Loucy (cell line): ENCODE results near the gene SERINC3.
A peak's percentile ranks its signal among the peaks of the same experiment; 100 is the strongest.

Experiments
- H2AFZ ChIP-seq: fragments of 200-600 bp; sonication (generic); 2 replicates; pipeline ENCODE4 v1.6.0; 2016; ENCODE audit warnings: antibody characterized with exemption, mild to moderate bottlenecking, low read length, moderate library complexity
- H3F3A ChIP-seq: fragments of 200-600 bp; 2 replicates; pipeline ENCODE4 v1.6.0; 2016; ENCODE audit warnings: antibody characterized with exemption, low read depth, mild to moderate bottlenecking
- H3K27me3 ChIP-seq: fragments of 200-600 bp; sonication (generic); 2 replicates; pipeline ENCODE4 v1.6.1; 2014; ENCODE audit warnings: low read length, mild to moderate bottlenecking; ENCODE audit not compliant: insufficient read depth, poor library complexity, severe bottlenecking
- H3K36me3 ChIP-seq: fragments of 200-600 bp; sonication (generic); 2 replicates; pipeline ENCODE4 v1.6.1; 2016; ENCODE audit warnings: low read length; ENCODE audit not compliant: insufficient read depth
- H3K4me1 ChIP-seq: fragments of 200-600 bp; sonication (generic); 2 replicates; pipeline ENCODE4 v1.5.1; 2014; ENCODE audit warnings: low read length, mild to moderate bottlenecking; ENCODE audit not compliant: insufficient read depth, poor library complexity, severe bottlenecking
- H3K4me2 ChIP-seq: fragments of 200-600 bp; sonication (generic); 2 replicates; pipeline ENCODE4 v1.6.0; 2014; ENCODE audit warnings: antibody characterized with exemption, low read length, low read depth, mild to moderate bottlenecking; ENCODE audit not compliant: poor library complexity, severe bottlenecking
- H3K4me3 ChIP-seq: fragments of 200-600 bp; sonication (generic); 2 replicates; pipeline ENCODE4 v1.5.1; 2014; ENCODE audit warnings: low read length, mild to moderate bottlenecking, mixed read lengths; ENCODE audit not compliant: poor library complexity, severe bottlenecking
- H3K79me2 ChIP-seq: fragments of 200-600 bp; sonication (generic); 2 replicates; pipeline ENCODE4 v1.6.1; 2014; ENCODE audit warnings: low read length; ENCODE audit not compliant: insufficient read depth
- H3K9ac ChIP-seq: fragments of 200-600 bp; sonication (generic); 2 replicates; pipeline ENCODE4 v1.6.0; 2014; ENCODE audit warnings: mild to moderate bottlenecking, low read depth, low read length, moderate library complexity; ENCODE audit not compliant: poor library complexity, severe bottlenecking
- H3K9me2 ChIP-seq: fragments of 200-600 bp; sonication (generic); replicated peaks from 2 replicates; pipeline ENCODE4 v1.6.1; 2016; ENCODE audit warnings: low read depth, low read length, mixed read lengths
- H3K9me3 ChIP-seq: fragments of 200-600 bp; sonication (generic); 2 replicates; pipeline ENCODE4 v1.6.1; 2014; ENCODE audit warnings: mild to moderate bottlenecking, antibody characterized with exemption, low read length, low read depth; ENCODE audit not compliant: insufficient read depth
- H4K20me1 ChIP-seq: fragments of 200-600 bp; sonication (generic); 2 replicates; pipeline ENCODE4 v1.6.0; 2014; ENCODE audit warnings: antibody characterized with exemption, low read length, mild to moderate bottlenecking; ENCODE audit not compliant: insufficient read depth, poor library complexity, severe bottlenecking
- EZH2phosphoT487 ChIP-seq: fragments of 200-600 bp; IDR thresholded peaks from 2 replicates; pipeline ENCODE4 v1.6.1; 2018; ENCODE audit warnings: antibody characterized with exemption, mild to moderate bottlenecking, moderate library complexity, borderline replicate concordance
- TF ChIP-seq, protein P1 (sequence below): fragments of 200-600 bp; sonication (generic); conservative IDR thresholded peaks from 2 replicates; pipeline ENCODE4 v1.5.1; 2014; ENCODE audit warnings: mild to moderate bottlenecking, antibody characterized with exemption, low read length

The SERINC3 gene

GRCh38 chr20:44521484-44522481, at the start of gene SERINC3:
TSS of gene SERINC3 (minus strand) at chr20:44522070. CDS start at chr20:44521951, 119 bp downstream.
- Histone ChIP-seq H3K4me1 (peaks cover 51% of the 10 kb centered on the region), H2AFZ (peak within 1 kb of the TSS; percentile 84), H3F3A (no peaks in the 10 kb centered on the region), H3K36me3 (no peaks in the 10 kb centered on the region), H3K9me3 (no peaks in the 10 kb centered on the region), H3K79me2 (peaks cover 51% of the 10 kb centered on the region), H3K4me2 (peak within 1 kb of the TSS; percentile 99), H3K9ac (peak within 1 kb of the TSS; percentile 98), H3K9me2 (no peaks in the 10 kb centered on the region), H4K20me1 (peaks cover 48% of the 10 kb centered on the region), H3K27me3 (no peaks in the 10 kb centered on the region), H3K4me3 (peak within 1 kb of the TSS; percentile 95)
- TF ChIP-seq, protein P1, sequence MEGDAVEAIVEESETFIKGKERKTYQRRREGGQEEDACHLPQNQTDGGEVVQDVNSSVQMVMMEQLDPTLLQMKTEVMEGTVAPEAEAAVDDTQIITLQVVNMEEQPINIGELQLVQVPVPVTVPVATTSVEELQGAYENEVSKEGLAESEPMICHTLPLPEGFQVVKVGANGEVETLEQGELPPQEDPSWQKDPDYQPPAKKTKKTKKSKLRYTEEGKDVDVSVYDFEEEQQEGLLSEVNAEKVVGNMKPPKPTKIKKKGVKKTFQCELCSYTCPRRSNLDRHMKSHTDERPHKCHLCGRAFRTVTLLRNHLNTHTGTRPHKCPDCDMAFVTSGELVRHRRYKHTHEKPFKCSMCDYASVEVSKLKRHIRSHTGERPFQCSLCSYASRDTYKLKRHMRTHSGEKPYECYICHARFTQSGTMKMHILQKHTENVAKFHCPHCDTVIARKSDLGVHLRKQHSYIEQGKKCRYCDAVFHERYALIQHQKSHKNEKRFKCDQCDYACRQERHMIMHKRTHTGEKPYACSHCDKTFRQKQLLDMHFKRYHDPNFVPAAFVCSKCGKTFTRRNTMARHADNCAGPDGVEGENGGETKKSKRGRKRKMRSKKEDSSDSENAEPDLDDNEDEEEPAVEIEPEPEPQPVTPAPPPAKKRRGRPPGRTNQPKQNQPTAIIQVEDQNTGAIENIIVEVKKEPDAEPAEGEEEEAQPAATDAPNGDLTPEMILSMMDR: peak; percentile 62
- TF ChIP-seq EZH2phosphoT487: no peak

DNA sequence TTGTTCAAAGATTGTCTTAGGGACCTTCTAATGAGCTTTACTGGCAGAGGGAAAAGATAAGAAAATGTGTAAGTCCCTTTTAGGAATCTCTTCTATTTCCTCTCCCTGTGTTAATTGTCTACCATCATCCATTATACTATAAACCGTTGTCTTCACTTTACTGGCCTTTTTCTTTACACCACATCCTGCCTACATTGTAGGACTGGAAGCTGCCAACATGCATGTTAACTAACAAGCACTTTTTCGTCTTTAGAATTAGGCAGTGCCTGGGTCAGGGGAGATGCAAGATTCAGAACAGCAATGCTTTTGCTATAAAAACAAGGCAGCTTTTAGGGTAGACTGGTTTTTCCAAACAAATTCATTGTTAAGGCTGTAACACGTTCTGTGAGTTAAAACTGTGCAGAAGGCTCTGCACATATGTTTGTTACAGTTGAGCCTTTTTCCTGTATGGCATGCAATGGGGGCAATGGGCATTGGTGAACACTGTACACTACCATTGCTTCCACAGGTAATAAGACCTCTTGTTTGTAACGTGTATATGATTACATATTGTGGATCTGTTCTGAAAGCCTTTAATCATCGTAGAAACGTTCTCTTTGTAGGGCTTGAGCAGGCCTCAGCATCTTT, 49.6 kb upstream of the SERINC3 start:
- Histone ChIP-seq H3K4me1 (peaks cover 47% of the 10 kb centered on the region), H4K20me1 (no peaks in the 10 kb centered on the region), H2AFZ (peak overlapping the region; percentile 44), H3K4me3 (peak overlapping the region; percentile 45), H3K27me3 (no peaks in the 10 kb centered on the region), H3K9me2 (no peaks in the 10 kb centered on the region), H3K79me2 (peaks cover 15% of the 10 kb centered on the region; the same call in 1 of the 2 replicates), H3K9ac (peak overlapping the region; percentile 52), H3K36me3 (no peaks in the 10 kb centered on the region), H3F3A (peaks cover 9% of the 10 kb centered on the region; the same call in 1 of the 2 replicates), H3K9me3 (no peaks in the 10 kb centered on the region), H3K4me2 (peak overlapping the region; percentile 63)
- TF ChIP-seq, protein P1: no peak
- no peak for TF ChIP-seq EZH2phosphoT487

DNA sequence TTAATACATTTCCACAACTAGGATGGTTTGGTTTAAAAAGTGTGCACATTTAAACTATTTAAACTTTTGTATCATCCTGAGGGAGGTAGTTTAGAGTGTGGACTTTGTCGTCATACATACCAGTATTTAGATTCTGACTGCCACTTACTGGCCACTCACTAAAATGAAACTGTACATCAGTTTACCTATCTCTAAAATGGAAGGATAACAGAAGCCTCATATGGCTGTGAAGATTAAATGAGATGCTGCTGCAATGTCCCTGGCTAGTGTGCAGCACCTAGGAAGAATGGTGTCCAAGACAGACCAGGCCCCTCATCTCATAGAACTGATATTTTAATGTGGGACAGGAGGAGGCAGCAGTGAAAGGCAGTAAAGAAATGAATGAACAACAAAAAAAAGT, 48.5 kb upstream of the SERINC3 start:
- TF ChIP-seq EZH2phosphoT487: no peak
- TF ChIP-seq, protein P1: no peak
- H3K4me3 ChIP-seq: no peak overlapping the region
- no peak overlapping the region for H2AFZ ChIP-seq
- no peak overlapping the region for H3K4me2 ChIP-seq
- peak overlapping the region; percentile 52 for H3K9ac ChIP-seq
- H3F3A ChIP-seq: peaks cover 9% of the 10 kb centered on the region; the same call in 1 of the 2 replicates
- no peaks in the 10 kb centered on the region for H3K27me3 ChIP-seq
- peaks cover 44% of the 10 kb centered on the region for H3K4me1 ChIP-seq
- H4K20me1 ChIP-seq: no peaks in the 10 kb centered on the region
- H3K9me2 ChIP-seq: no peaks in the 10 kb centered on the region
- H3K9me3 ChIP-seq: no peaks in the 10 kb centered on the region
- H3K79me2 ChIP-seq: peaks cover 12% of the 10 kb centered on the region; the same call in 1 of the 2 replicates
- H3K36me3 ChIP-seq: no peaks in the 10 kb centered on the region
